Erythroblast (primary cell): ENCODE data around the gene MYO10.

Experiments used
- GATA1 ChIP-seq: IDR thresholded peaks from 2 replicates; pipeline ENCODE4 v1.6.1; 2011; ENCODE audit warnings: low read depth, mild to moderate bottlenecking, control low read depth, low read length, moderate library complexity
- POLR2A ChIP-seq: IDR thresholded peaks from 2 replicates; pipeline ENCODE4 v1.6.1; 2011; ENCODE audit warnings: mild to moderate bottlenecking, low read length

GRCh38 chr5:16975950-16976624 is 40.0 kb upstream of the MYO10 start:
- TF ChIP-seq POLR2A (no peak), GATA1 (no peak)
